Adipose tissue (tissue), 3 donors: Measurements from ENCODE around the gene CENPX. TPM values are rescaled to one million over a fixed set of nuclear protein-coding genes. Genes with fewer than 3 reads are reported as not detected.

ENCODE experiments used
- H3K27ac ChIP-seq: one replicate; pipeline ENCODE4 v1.5.1; 2013; ENCODE audit warnings: low read depth, low read length
- WGBS, 3 donors: extraction: QIAGEN DNeasy Blood & Tissue Kit; methylation state at CpG; one replicate each; pipeline ENCODE4 v1.1.7; 2013; 5-methylcytosine and 5-hydroxymethylcytosine counted together
- polyA plus RNA-seq, 3 donors: library from polyadenylated mRNA; stranded (reverse); fragments of 200-250 nt; gene quantifications; one replicate each; pipeline ENCODE4 v1.2.3, GENCODE V29; 2013
- donor health status: healthy with polysubstance abuse.
- donor health status: Bipolar disorder and iron deficiency.
- donor health status: healthy.

The CENPX gene
- polyA plus RNA-seq, 3 donors: 60.7 to 80.9 (median 76.8) TPM

- WGBS, 3 donors: 86 to 90% (median 90%) methylated on average over 28 to 30 of the region's 30 CpGs
- no peak overlapping the region for H3K27ac ChIP-seq
Observed at GRCh38 chr17:82007495-82008257, 15.0 kb downstream of the CENPX start.

GRCh38 chr17:82007228-82007494 lies 15.5 kb downstream of the CENPX start:
- WGBS, 3 donors: 83 to 91% (median 86%) methylated on average over 6 of the region's 6 CpGs

GRCh38 chr17:82006468-82007227 lies 16.0 kb downstream of the CENPX start:
- 78 to 85% (median 81%) methylated on average over 22 to 24 of the region's 24 CpGs for WGBS, 3 donors
- no peak overlapping the region for H3K27ac ChIP-seq

More at GRCh38 chr17:82007228-82007494, 15.5 kb downstream of the CENPX start:
- no peak overlapping the region for H3K27ac ChIP-seq

- WGBS, 3 donors: 82 to 91% (median 88%) methylated on average over 26 to 30 of the region's 30 CpGs
- no peak overlapping the region for H3K27ac ChIP-seq
Observed at GRCh38 chr17:82005701-82006348, 16.9 kb downstream of the CENPX start.

GRCh38 chr17:82004517-82005455 lies 17.9 kb downstream of the CENPX start:
- no peak overlapping the region for H3K27ac ChIP-seq
- WGBS, 3 donors: 88 to 93% (median 88%) methylated on average over 39 to 41 of the region's 41 CpGs

- WGBS, 3 donors: 56 to 80% (median 65%) methylated on average over 53 of the region's 53 CpGs
- H3K27ac ChIP-seq: no peak overlapping the region
Observed at GRCh38 chr17:82003411-82004381, 19.0 kb downstream of the CENPX start.

GRCh38 chr17:82001571-82002056 lies 21.1 kb downstream of the CENPX start:
- H3K27ac ChIP-seq: no peak overlapping the region
- WGBS, 3 donors: 86 to 92% (median 87%) methylated on average over 16 to 17 of the region's 17 CpGs

GRCh38 chr17:82000803-82001570 lies 21.7 kb downstream of the CENPX start:
- WGBS, 3 donors: 75 to 91% (median 85%) methylated on average over 30 to 32 of the region's 32 CpGs
- H3K27ac ChIP-seq: no peak overlapping the region

GRCh38 chr17:81999976-82000802 lies 22.5 kb downstream of the CENPX start:
- no peak overlapping the region for H3K27ac ChIP-seq
- WGBS, 3 donors: 77 to 84% (median 83%) methylated on average over 36 of the region's 36 CpGs

GRCh38 chr17:81999587-81999975 lies 23.1 kb downstream of the CENPX start:
- H3K27ac ChIP-seq: no peak overlapping the region

GRCh38 chr17:81998691-81999438 lies 23.8 kb downstream of the CENPX start:
- 90 to 91% (median 90%) methylated on average over 14 of the region's 14 CpGs for WGBS, 3 donors
- no peak overlapping the region for H3K27ac ChIP-seq

More at GRCh38 chr17:81999587-81999975, 23.1 kb downstream of the CENPX start:
- 90 to 95% (median 91%) methylated on average over 11 to 12 of the region's 12 CpGs for WGBS, 3 donors

GRCh38 chr17:81998212-81998611 lies 24.5 kb downstream of the CENPX start:
- no peak overlapping the region for H3K27ac ChIP-seq
- WGBS, 3 donors: 78 to 90% (median 82%) methylated on average over 7 of the region's 7 CpGs

- no peak overlapping the region for H3K27ac ChIP-seq
- WGBS, 3 donors: 94 to 96% (median 95%) methylated on average over 30 of the region's 30 CpGs
Observed at GRCh38 chr17:81996757-81997441, 25.8 kb downstream of the CENPX start.

- WGBS, 3 donors: 91% methylated on average over 28 of the region's 28 CpGs
- H3K27ac ChIP-seq: no peak overlapping the region
Observed at GRCh38 chr17:81996232-81996756, 26.4 kb downstream of the CENPX start.
